Measurements from ENCODE around the gene FUT6. TPM values are rescaled to one million over a fixed set of nuclear protein-coding genes. Genes with fewer than 3 reads are reported as not detected.

FUT6 gene
- total RNA-seq, 4 donors from 2014 or later = 40.6 to 160 (median 68.9) TPM

DNA sequence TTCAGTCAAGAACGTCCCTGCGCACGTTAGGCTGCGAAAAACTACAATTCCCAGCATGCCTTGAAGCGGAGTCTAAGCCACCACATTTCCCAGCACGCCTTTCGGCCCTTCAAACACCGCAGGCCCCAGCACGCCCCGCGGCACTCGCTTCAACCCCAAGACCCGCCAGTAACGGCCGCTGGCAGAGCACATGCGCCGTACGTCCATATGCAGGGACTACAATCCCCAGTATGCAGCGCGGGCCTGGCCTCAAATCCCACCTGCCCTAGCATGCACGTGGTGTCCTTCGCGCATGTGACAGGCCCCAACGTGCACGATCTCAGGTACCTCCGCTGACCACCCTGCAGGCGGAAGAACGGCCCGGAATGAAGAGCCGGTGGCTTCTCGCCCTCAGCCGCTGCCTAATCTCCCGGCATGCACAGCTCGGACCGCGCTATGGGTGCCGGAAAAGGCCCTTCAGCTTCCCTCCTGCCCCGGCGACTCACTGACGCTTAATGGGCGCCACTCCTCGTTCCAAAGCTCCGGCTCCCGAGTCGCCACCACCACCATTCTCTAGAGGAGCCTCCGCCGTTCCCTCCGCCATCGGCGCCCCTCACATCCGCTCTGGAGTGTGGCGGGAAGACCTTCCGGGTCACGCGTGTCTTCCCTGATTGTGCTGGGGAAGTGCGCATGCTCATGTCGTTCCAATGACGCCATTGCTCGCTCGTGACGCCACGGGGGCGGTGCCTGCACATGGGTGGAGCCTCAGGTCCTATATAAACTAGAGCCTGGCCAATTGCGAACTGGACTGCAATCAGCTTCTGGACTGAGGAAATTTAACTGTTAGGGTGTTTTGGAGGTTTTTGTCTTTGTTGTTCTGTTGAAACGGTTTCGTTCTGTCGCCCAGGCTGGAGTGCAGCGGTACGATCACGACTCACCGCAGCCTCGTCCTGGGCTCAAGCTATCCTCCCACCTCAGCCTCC lies 48.7 kb downstream of the FUT6 start, which contains the start of gene DUS3L:
Gene DUS3L (minus strand): TSS at position 605 of the 962 bp plus-strand sequence. CDS start 22 bp downstream, at position 583.
- intact Hi-C loops (cut with DNase I) = no loop called here
- Histone ChIP-seq H3K27ac (peak within 1 kb of the TSS; percentile 97 to 99 (median 98)), H3K27me3 (no peaks in the 10 kb centered on the region), H3K36me3 (peaks cover 33 to 42% (median 40%) of the 10 kb centered on the region in 3 donors), H3K4me1 (peaks cover 13 to 30% (median 15%) of the 10 kb centered on the region in 3 donors), H3K9me3 (no peaks in the 10 kb centered on the region), H3K4me3 (peak within 1 kb of the TSS; percentile 74 to 89 (median 81))
- peak; percentile 92 for DNase-seq
- WGBS, 2 donors = 18 to 24% methylated on average over 36 to 44 of the region's 72 CpGs
- TF ChIP-seq POLR2A (IDR thresholded peaks at IDR 0.05) = peak in 2 of 4 donors; percentile 60 to 76
- TF ChIP-seq, protein P1, sequence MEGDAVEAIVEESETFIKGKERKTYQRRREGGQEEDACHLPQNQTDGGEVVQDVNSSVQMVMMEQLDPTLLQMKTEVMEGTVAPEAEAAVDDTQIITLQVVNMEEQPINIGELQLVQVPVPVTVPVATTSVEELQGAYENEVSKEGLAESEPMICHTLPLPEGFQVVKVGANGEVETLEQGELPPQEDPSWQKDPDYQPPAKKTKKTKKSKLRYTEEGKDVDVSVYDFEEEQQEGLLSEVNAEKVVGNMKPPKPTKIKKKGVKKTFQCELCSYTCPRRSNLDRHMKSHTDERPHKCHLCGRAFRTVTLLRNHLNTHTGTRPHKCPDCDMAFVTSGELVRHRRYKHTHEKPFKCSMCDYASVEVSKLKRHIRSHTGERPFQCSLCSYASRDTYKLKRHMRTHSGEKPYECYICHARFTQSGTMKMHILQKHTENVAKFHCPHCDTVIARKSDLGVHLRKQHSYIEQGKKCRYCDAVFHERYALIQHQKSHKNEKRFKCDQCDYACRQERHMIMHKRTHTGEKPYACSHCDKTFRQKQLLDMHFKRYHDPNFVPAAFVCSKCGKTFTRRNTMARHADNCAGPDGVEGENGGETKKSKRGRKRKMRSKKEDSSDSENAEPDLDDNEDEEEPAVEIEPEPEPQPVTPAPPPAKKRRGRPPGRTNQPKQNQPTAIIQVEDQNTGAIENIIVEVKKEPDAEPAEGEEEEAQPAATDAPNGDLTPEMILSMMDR (IDR thresholded peaks at IDR 0.05) = peak in 2 of 6 experiments; percentile 10 to 24

DNA sequence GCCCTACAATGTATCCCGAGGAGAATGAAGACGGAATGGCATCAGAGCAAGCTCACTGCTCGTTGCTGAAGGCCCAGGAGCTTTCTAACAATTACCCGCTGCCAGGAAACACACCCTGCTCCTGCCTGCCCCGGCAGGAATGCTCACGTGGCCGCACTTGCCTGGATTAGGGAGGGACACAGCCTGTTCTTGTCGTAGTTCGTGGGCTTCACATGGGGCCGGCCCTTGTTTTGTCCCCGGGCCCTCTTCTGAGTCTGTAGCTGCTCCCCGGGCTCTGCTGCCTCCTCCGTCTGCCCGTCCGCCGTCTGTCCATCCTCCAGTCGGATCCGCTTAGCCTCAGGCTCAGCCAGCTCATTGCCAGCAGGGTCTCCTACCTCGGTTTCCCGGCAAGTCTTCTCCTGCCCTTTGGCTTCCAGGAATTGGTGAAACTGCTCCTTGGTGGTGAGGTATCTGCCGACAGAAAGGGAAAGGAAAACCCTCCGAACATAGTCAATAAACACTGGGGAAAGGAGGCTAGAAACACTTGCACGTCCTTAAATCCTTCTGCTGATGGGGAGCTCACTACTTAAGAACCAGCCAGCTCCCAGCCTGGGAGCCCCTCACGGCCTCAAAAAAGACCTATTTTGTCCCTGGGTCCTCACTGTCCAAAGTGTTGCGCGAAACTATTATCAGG lies 49.5 kb downstream of the FUT6 start:
- Histone ChIP-seq H3K27ac (peak overlapping the region; percentile 97 to 99 (median 98)), H3K36me3 (peaks cover 41 to 50% (median 48%) of the 10 kb centered on the region in 3 donors), H3K4me3 (peak overlapping the region; percentile 74 to 89 (median 81)), H3K4me1 (peaks cover 13 to 29% (median 15%) of the 10 kb centered on the region in 3 donors), H3K9me3 (no peaks in the 10 kb centered on the region), H3K27me3 (no peaks in the 10 kb centered on the region)
- intact Hi-C loops (cut with DNase I) = no loop called here
- no peak for TF ChIP-seq POLR2A (IDR thresholded peaks at IDR 0.05)
- TF ChIP-seq, protein P1 (IDR thresholded peaks at IDR 0.05) = no peak
- 34 to 61% methylated on average over 24 to 26 of the region's 26 CpGs for WGBS, 2 donors
- no peak for DNase-seq

DNA sequence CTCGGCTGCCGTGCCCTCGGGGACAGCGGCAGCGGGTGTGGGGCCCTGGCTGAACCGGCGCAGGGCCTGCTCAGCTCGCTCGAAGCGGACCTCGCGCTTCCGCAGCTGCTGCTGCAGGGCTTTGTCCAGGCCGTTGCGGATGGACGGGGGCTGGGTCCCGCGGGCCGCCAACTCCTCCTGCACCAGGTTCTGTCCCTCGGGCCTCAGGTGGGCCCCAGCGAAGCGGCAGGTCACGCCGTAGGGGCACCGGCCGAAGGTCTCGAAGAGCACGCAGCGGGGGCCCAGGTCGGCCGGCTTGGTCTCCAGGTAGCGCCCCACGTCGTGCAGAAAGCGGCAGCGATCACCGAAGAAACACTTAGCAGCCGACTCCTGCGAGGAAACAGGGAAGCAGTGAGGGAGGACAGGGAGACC lies 50.1 kb downstream of the FUT6 start:
- TF ChIP-seq, protein P1 (IDR thresholded peaks at IDR 0.05) = no peak
- no peak for TF ChIP-seq POLR2A (IDR thresholded peaks at IDR 0.05)
- H3K27ac ChIP-seq = peak overlapping the region in 3 of 4 donors; percentile 24 to 98 (median 97)
- no peaks in the 10 kb centered on the region for H3K27me3 ChIP-seq
- H3K4me1 ChIP-seq = peaks cover 13 to 22% (median 15%) of the 10 kb centered on the region in 3 donors
- no peaks in the 10 kb centered on the region for H3K9me3 ChIP-seq
- peak overlapping the region in 2 of 4 donors; percentile 74 to 86 for H3K4me3 ChIP-seq
- WGBS, 2 donors = no CpG with 5 or more reads among the region's 39 CpGs
- intact Hi-C loops (cut with DNase I) = no loop called here
- H3K36me3 ChIP-seq = peaks cover 43 to 57% (median 51%) of the 10 kb centered on the region in 3 donors
- no peak for DNase-seq

DNA sequence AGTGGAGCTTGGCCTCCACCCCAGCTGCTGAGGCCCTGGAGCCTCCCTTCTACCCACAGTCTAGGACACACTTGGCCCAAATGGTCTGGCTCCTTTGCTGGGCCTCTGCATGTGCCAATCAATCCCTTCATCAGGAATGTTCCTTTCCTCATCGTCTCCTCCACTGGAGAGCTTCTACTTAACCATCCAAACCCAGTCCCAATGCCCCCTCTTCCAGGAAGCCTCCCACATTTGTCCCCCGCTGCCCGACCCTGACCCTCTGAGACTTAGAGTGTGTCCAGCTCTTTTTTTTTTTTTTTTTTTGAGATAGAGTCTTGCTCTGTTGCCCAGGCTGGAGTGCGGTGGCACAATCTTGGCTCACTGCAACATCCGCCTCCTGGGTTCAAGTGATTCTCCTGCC lies 51.1 kb downstream of the FUT6 start:
- Histone ChIP-seq H3K9me3 (no peaks in the 10 kb centered on the region), H3K36me3 (peaks cover 43 to 66% (median 51%) of the 10 kb centered on the region in 3 donors), H3K27me3 (no peaks in the 10 kb centered on the region), H3K27ac (no peak overlapping the region), H3K4me1 (peaks cover 13 to 18% (median 15%) of the 10 kb centered on the region in 3 donors), H3K4me3 (no peak overlapping the region)
- 92 to 96% methylated on average over 4 to 5 of the region's 5 CpGs for WGBS, 2 donors
- no peak for TF ChIP-seq POLR2A (IDR thresholded peaks at IDR 0.05)
- TF ChIP-seq, protein P1 (IDR thresholded peaks at IDR 0.05) = no peak
- intact Hi-C loops (cut with DNase I) = no loop called here
- DNase-seq = no peak

All from esophagus squamous epithelium (tissue), 5 donors.